NOMO-1 treated with DMSO at 0.1 percent for 48 hours (cell line): ENCODE measurements around the gene ZNF586.
A peak's percentile ranks its signal among the peaks of the same experiment; 100 is the strongest.
"Not testable (repeated sequence)": the region's sequence is repeated elsewhere in the genome, so short reads cannot be mapped to it uniquely, and the experiment has no call there.

Experiments
- DNase-seq: peaks from one replicate; lab custom pipeline; 2025; ENCODE audit not compliant: unreplicated experiment; lab: John Stamatoyannopoulos, UW

The ZNF586 gene

GRCh38 chr19:57789288-57789687 is 19.8 kb downstream of the ZNF586 start:
- DNase-seq: no peak

GRCh38 chr19:57796580-57796979 is 27.1 kb downstream of the ZNF586 start:
- not testable (repeated sequence) for DNase-seq

- no peak for DNase-seq
Measured at GRCh38 chr19:57800696-57801095, 31.2 kb downstream of the ZNF586 start.

- no peak for DNase-seq
Measured at GRCh38 chr19:57802269-57802668, 32.8 kb downstream of the ZNF586 start.

GRCh38 chr19:57803265-57803593 is 33.8 kb downstream of the ZNF586 start:
- no peak for DNase-seq

- DNase-seq: no peak
Measured at GRCh38 chr19:57803594-57804325, 34.3 kb downstream of the ZNF586 start.

- DNase-seq: no peak
Measured at GRCh38 chr19:57807541-57807940, 38.1 kb downstream of the ZNF586 start.

- DNase-seq: not testable (repeated sequence)
Measured at GRCh38 chr19:57810410-57811295, 41.2 kb downstream of the ZNF586 start.

GRCh38 chr19:57812226-57812625 is 42.8 kb downstream of the ZNF586 start:
- DNase-seq: no peak

- not testable (repeated sequence) for DNase-seq
Measured at GRCh38 chr19:57812975-57813820, 43.7 kb downstream of the ZNF586 start.

GRCh38 chr19:57813919-57814504 is 44.5 kb downstream of the ZNF586 start:
- no peak for DNase-seq

GRCh38 chr19:57814505-57815246 is 45.2 kb downstream of the ZNF586 start, which contains the start of gene ZNF552:
TSS of gene ZNF552 (minus strand) at chr19:57814913. CDS start at chr19:57814743, 170 bp downstream.
- DNase-seq: peak; percentile 81

- DNase-seq: no peak
Measured at GRCh38 chr19:57815247-57816075, 46.0 kb downstream of the ZNF586 start.

GRCh38 chr19:57816652-57817051 is 47.2 kb downstream of the ZNF586 start:
- no peak for DNase-seq

GRCh38 chr19:57817976-57818375 is 48.5 kb downstream of the ZNF586 start:
- DNase-seq: no peak

- DNase-seq: no peak
Measured at GRCh38 chr19:57818378-57818777, 48.9 kb downstream of the ZNF586 start.

- DNase-seq: peak; percentile 91
Measured at GRCh38 chr19:57819475-57820148, 50.1 kb downstream of the ZNF586 start.

- no peak for DNase-seq
Measured at GRCh38 chr19:57820599-57820998, 51.1 kb downstream of the ZNF586 start.

- not testable (repeated sequence) for DNase-seq
Measured at GRCh38 chr19:57821095-57821494, 51.6 kb downstream of the ZNF586 start.
